Cardiac septum (tissue), 1 donor: Measurements from ENCODE around the gene PRDM10. TPM values are rescaled to one million over a fixed set of nuclear protein-coding genes. Genes with fewer than 3 reads are reported as not detected.
"Not testable (repeated sequence)": the region's sequence is repeated elsewhere in the genome, so short reads cannot be mapped to it uniquely, and the experiment has no call there.

ENCODE experiments used
- DNase-seq: peaks from one replicate; pipeline ENCODE4 v3.0.0-alpha.2; 2020; ENCODE audit warnings: low spot score
- intact Hi-C: fragments of 100-400 bp; cut with DNase I; formaldehyde crosslinking; loops from one replicate; pipeline ENCODE4 v1.14.0; 2022
- total RNA-seq: library from RNA; stranded (reverse); fragmentation: NEBNext Ultra II Directional; extraction: Animal tissue kit (Norgen Biotek cat#: 25700); gene quantifications from one replicate; pipeline ENCODE4 v1.2.1, GENCODE V29; 2021
- donor health status: DM: no; HTN: no; CAD: no.

PRDM10 gene
- total RNA-seq, 1 donor from 2014 or later: 6.7 TPM

DNA sequence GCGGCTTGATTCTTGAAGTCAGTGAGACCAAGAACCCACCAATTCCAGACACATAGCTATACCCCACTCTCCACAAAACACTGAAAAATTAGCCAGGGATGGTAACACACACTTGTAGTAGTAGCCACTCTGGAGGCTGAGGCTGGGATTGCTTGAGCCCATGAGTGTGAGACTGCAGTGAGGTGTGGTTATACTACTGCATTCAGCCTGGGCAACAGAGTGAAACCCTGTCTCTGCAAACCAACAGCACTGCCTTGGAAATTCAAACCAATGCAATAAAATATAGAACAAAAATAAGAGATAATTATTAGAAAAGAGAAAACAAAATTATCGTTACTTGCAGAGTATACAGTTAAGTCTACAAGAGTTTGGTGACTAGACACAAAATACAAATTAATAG lies 20.2 kb upstream of the PRDM10 start:
- intact Hi-C loops: no loop called here
- DNase-seq: no peak

- intact Hi-C loops, DNase-seq: not testable (repeated sequence)
These were observed 19.0 kb upstream of the PRDM10 start for GRCh38 chr11:130021606-130022005.

- intact Hi-C loops: no loop called here
- DNase-seq: no peak
These were observed 17.7 kb upstream of the PRDM10 start for GRCh38 chr11:130020323-130020722.

- DNase-seq, intact Hi-C loops: not testable (repeated sequence)
These were observed 13.2 kb upstream of the PRDM10 start for GRCh38 chr11:130015846-130016245.

GRCh38 chr11:130008326-130008725 lies 5.7 kb upstream of the PRDM10 start:
- DNase-seq: no peak
- intact Hi-C loops: no loop called here

DNA sequence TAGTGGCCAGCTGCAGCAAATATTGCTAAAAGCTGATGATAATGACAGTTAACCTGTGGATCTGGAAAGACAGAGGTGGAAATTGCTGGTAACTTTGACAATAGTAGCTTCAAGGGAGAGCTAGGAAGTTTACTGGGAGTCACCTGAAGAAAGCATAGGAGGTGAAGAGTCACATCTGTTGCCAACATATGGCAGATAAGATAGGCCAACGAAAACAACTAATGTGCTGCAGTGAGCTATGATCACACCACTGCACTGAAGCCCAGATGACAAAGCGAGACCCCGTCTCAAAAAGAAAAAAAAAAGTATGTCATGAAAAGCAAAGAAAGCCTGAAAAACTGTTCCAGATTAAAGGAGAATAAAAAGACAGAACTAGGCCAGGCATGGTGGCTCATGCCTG lies 4.3 kb upstream of the PRDM10 start:
- no peak for DNase-seq
- intact Hi-C loops: no loop called here

- no peak for DNase-seq
- intact Hi-C loops: loop anchor here (1.0 to 5.0 kb wide), 2 partner anchors 66 to 129 kb away; partner anchors contain the start of gene APLP2
These were observed 1.0 kb upstream of the PRDM10 start for GRCh38 chr11:130003717-130004001.

GRCh38 chr11:130002846-130003716 lies 446 bp upstream of the PRDM10 start:
- DNase-seq: peak; percentile 96
- intact Hi-C loops: loop anchor here (1.0 to 5.0 kb wide), 2 partner anchors 66 to 129 kb away; partner anchors contain the start of gene APLP2

GRCh38 chr11:130001461-130002351 lies 929 bp downstream of the PRDM10 start:
- intact Hi-C loops: loop anchor here (5.0 kb wide), 1 partner anchor 131 kb away; no protein-coding TSS in a partner anchor

DNA sequence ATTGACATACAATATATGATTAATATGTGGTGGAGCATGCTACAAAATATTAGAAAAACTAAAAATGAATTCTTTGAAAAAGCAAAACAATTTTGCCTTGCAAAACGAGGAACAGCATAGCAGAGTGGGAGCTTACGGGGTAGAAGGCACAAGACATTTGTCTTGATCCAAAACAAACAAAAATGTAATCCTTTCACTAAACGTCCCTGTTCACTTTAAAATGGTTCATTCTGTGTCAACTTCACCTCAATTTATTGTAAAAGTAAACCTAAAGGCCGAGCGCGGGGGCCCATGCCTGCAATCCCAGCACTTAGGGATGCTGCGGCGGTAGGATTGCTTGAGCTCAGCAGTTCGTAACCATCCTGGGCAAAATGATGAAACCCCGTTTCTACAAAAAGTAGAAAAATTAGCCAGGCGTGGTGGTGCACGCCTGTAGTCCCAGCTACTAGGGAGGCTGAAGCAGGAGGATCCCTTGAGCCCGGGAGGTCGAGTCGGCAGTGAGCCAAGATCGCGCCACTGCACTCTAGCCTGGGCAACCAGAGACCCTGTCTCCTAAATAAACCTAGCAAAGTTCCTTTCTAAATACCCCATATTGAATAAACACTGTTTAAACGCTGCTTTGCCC lies 2.0 kb downstream of the PRDM10 start:
- intact Hi-C loops: loop anchor here (5.0 kb wide), 1 partner anchor 132 kb away; no protein-coding TSS in a partner anchor
- no peak for DNase-seq

More at GRCh38 chr11:130001461-130002351, 929 bp downstream of the PRDM10 start:
- peak; percentile 77 for DNase-seq

- intact Hi-C loops: no loop called here
- no peak for DNase-seq
These were observed 3.2 kb downstream of the PRDM10 start for GRCh38 chr11:129999407-129999806.

DNA sequence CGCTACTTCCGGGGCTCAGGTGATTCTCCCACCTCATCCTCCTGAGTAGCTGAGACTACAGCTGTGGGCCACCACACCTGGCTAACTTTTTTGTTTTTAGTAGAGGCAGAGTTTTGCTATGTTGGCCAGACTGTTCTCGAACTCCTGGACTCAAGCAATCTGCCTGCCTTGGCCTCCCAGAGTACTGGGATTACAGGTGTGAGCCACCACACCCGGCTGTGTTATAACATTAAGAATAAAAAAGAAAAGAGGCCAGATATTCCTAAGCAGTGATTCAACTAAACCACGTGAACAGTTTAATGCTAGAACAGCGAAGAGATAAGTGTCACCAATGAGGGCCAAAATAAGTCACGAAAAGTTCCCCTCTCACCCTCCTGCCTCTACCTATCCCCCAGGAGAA lies 3.7 kb downstream of the PRDM10 start:
- DNase-seq: no peak
- intact Hi-C loops: no loop called here

- intact Hi-C loops: no loop called here
- DNase-seq: no peak
These were observed 4.5 kb downstream of the PRDM10 start for GRCh38 chr11:129998107-129998506.

DNA sequence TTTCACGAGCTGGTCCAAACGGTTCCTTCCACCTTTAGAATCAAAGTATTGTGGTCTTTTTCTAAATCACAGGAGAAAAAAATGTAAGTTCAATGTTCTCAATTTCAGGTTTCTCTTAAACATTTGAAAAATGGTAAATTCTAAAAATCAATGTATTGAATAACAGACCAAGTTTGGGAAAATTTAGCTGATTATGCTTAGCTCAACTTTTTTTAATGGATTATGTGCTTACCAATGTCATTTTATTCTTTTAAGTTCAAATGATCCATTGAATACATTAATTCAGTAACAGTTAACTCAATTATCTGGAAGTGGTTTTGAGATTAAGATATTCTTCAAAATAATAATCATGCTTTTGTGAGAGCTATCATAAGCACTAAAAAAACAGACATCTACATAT lies 5.1 kb downstream of the PRDM10 start:
- DNase-seq: no peak
- intact Hi-C loops: no loop called here

DNA sequence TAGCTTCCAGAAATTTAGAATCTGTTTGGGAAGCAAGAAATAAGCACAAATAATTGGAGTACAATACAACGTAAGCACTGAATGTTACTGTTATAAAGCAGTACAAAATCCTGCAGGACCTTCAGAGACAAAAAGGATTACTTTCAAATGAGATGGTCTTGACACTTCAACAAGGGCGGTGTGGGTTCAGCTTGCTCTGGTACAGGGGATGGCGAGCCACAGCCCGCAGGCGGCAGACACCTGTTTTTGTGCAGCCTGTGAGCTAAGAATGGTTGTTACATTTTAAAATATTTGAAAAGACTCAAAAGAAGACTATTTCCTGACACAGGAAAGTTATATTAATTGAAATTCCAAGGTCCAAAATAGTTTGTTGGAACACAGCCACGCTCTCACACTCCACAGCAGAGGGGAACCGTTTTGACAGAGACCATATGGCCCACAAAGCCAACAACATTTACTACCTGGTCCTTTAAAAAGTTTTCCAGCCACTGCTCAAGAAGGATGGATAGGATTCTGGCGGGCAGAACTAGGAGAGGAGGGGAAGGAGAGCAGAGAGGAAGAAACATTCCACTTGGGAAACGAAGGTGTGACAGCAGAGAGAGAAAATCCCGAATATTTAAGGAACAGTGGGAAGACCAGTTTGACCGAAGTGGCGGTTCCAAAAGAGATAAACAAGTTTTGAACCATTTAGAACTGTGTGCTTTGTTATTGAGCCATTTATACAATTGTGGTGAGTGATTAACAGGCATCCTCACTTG lies 6.3 kb downstream of the PRDM10 start:
- intact Hi-C loops: no loop called here

GRCh38 chr11:129995163-129995562 lies 7.5 kb downstream of the PRDM10 start:
- intact Hi-C loops: no loop called here

More for the DNA sequence above, 6.3 kb downstream of the PRDM10 start:
- DNase-seq: no peak

DNA sequence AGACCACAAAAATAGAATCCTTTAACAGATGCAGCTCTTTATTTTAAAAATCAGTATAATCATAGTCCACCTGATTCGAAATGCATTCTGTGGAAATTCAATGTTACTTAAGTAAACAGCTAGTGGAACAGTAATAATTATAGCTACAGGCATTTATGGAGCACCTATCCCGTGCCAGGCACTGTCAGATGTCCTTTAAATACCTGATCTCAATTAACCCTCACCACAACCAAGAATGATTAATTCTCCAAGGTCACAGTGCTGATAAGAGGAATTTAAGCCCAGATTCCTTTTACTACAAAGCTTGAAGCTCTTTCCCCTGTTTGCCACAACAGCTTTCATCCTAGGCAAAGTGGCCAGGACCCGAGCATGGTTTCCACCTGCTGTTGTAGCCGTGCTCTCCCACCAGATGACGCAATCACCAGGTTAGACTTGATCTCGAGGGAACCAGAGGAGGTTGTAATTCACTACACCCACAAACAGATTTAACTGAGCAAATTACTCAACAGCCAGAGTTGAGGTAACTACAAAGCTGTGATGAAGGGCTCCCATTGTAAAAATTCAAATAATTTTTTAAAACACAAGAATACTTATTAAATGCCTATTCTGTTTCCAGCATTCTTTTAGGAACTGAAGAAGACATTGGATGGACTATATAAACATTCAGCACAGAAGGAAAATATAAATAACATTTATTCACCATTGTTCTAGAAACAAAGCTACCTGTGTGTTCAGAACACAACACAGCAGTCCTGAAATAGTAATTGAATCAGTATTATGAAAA lies 10.3 kb downstream of the PRDM10 start:
- intact Hi-C loops: no loop called here
- no peak for DNase-seq

More at GRCh38 chr11:129995163-129995562, 7.5 kb downstream of the PRDM10 start:
- no peak for DNase-seq

GRCh38 chr11:129989149-129989813 lies 13.4 kb downstream of the PRDM10 start:
- no peak for DNase-seq
- intact Hi-C loops: no loop called here
